ENCODE data around the gene EPS8L1.

EPS8L1 gene

DNA sequence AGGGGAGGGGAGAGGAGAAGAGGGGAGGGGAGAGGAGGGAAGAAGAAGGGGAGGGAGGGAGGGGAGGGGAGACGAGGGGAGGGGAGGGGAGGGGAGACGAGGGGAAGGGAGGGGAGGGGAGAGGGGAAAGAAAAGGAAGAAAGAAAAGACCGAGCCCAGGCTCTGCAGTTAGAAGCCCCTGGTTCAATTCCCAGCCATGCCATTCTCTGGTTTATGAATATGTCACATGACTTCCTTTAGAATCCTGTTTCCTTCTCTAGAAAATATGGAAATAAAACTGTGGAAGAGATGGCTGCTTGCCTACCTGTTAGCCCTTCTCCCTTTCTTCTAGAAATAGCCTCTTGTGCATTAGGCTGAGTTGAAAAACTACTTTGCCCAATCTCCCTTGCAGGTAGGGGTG, 59.1 kb downstream of the EPS8L1 start:
- Histone ChIP-seq H3K27me3 (ENCODE audit: insufficient read depth, low read length, poor library complexity, severe bottlenecking) (no peaks in the 10 kb centered on the region), H3K9ac (ENCODE audit: low read depth, low read length, poor library complexity, severe bottlenecking) (no peak overlapping the region), H3K9me2 (replicated peaks; ENCODE audit: low read depth, low read length) (no peaks in the 10 kb centered on the region), H3F3A (ENCODE audit: low read depth) (no peaks in the 10 kb centered on the region), H3K36me3 (ENCODE audit: insufficient read depth, low read length) (no peaks in the 10 kb centered on the region), H3K9me3 (ENCODE audit: insufficient read depth, low read depth, low read length) (no peaks in the 10 kb centered on the region), H3K79me2 (ENCODE audit: insufficient read depth, low read length) (no peaks in the 10 kb centered on the region), H4K20me1 (ENCODE audit: insufficient read depth, low read length, poor library complexity, severe bottlenecking) (no peaks in the 10 kb centered on the region), H3K4me1 (ENCODE audit: insufficient read depth, low read length, poor library complexity, severe bottlenecking) (peaks cover 3% of the 10 kb centered on the region), H2AFZ (ENCODE audit: low read length) (no peak overlapping the region), H3K4me3 (ENCODE audit: low read length, poor library complexity, severe bottlenecking) (no peak overlapping the region), H3K4me2 (ENCODE audit: low read depth, low read length, poor library complexity, severe bottlenecking) (no peak overlapping the region)
- no peak for TF ChIP-seq CTCF (conservative IDR thresholded peaks at IDR 0.05; ENCODE audit: low read length)
- no peak for TF ChIP-seq EZH2phosphoT487 (IDR thresholded peaks at IDR 0.05; ENCODE audit: borderline replicate concordance)

DNA sequence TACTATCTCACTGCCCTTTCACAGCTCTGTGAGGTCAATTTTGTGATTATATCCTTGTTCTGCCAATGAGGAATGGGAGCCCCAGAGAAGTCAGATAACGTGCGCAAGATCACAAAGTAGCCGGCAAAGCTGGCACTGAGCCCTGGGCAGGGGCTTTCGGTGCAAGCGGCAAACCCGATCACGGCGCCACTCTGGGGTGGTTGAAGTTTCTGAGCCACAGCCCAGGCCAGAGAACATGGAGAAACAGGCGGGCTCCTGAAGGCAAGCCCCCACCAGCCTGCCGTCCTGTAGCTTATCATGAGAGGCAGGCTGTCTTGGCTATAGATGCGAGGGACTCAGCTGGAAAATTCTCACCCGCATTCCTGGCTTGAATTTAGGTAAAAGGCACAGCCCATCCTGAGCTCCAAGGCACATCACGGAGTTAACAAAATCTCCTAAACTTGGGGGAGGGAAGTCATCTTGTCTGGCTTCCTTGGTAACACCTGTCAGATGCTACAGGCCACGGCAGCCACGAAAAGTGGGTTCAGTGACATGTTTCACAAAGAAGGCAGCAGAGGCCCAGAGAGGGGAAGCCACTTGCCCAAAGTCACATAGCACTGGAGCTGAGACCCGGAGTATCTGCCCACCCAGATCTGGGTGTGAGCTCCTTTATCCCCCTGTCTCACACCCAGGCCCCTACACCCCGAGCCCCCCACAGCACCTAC, 60.9 kb downstream of the EPS8L1 start:
- TF ChIP-seq EZH2phosphoT487 (IDR thresholded peaks at IDR 0.05; ENCODE audit: borderline replicate concordance) (no peak), CTCF (conservative IDR thresholded peaks at IDR 0.05; ENCODE audit: low read length) (no peak)
- H3K9ac ChIP-seq (ENCODE audit: low read depth, low read length, poor library complexity, severe bottlenecking): no peak overlapping the region
- H3K36me3 ChIP-seq (ENCODE audit: insufficient read depth, low read length): no peaks in the 10 kb centered on the region
- peaks cover 3% of the 10 kb centered on the region for H3K4me1 ChIP-seq (ENCODE audit: insufficient read depth, low read length, poor library complexity, severe bottlenecking)
- H3K4me2 ChIP-seq (ENCODE audit: low read depth, low read length, poor library complexity, severe bottlenecking): no peak overlapping the region
- no peak overlapping the region for H3K4me3 ChIP-seq (ENCODE audit: low read length, poor library complexity, severe bottlenecking)
- H2AFZ ChIP-seq (ENCODE audit: low read length): no peak overlapping the region
- no peaks in the 10 kb centered on the region for H3K9me3 ChIP-seq (ENCODE audit: insufficient read depth, low read depth, low read length)
- no peaks in the 10 kb centered on the region for H3K9me2 ChIP-seq (replicated peaks; ENCODE audit: low read depth, low read length)
- no peaks in the 10 kb centered on the region for H3K79me2 ChIP-seq (ENCODE audit: insufficient read depth, low read length)
- no peaks in the 10 kb centered on the region for H3K27me3 ChIP-seq (ENCODE audit: insufficient read depth, low read length, poor library complexity, severe bottlenecking)
- H3F3A ChIP-seq (ENCODE audit: low read depth): no peaks in the 10 kb centered on the region
- no peaks in the 10 kb centered on the region for H4K20me1 ChIP-seq (ENCODE audit: insufficient read depth, low read length, poor library complexity, severe bottlenecking)
